Cardiac septum (tissue), 1 donor: ENCODE results near the gene MN1. TPM values are rescaled to one million over a fixed set of nuclear protein-coding genes. Genes with fewer than 3 reads are reported as not detected.

Experiments
- DNase-seq: peaks from one replicate; pipeline ENCODE4 v3.0.0-alpha.2; 2020; ENCODE audit warnings: low spot score
- intact Hi-C: fragments of 100-400 bp; cut with DNase I; formaldehyde crosslinking; loops from one replicate; pipeline ENCODE4 v1.14.0; 2022
- total RNA-seq: library from RNA; stranded (reverse); fragmentation: NEBNext Ultra II Directional; extraction: Animal tissue kit (Norgen Biotek cat#: 25700); gene quantifications from one replicate; pipeline ENCODE4 v1.2.1, GENCODE V29; 2021
- donor health status: DM: no; HTN: no; CAD: no.

The MN1 gene
- total RNA-seq, 1 donor from 2014 or later: 6.4 TPM

DNA sequence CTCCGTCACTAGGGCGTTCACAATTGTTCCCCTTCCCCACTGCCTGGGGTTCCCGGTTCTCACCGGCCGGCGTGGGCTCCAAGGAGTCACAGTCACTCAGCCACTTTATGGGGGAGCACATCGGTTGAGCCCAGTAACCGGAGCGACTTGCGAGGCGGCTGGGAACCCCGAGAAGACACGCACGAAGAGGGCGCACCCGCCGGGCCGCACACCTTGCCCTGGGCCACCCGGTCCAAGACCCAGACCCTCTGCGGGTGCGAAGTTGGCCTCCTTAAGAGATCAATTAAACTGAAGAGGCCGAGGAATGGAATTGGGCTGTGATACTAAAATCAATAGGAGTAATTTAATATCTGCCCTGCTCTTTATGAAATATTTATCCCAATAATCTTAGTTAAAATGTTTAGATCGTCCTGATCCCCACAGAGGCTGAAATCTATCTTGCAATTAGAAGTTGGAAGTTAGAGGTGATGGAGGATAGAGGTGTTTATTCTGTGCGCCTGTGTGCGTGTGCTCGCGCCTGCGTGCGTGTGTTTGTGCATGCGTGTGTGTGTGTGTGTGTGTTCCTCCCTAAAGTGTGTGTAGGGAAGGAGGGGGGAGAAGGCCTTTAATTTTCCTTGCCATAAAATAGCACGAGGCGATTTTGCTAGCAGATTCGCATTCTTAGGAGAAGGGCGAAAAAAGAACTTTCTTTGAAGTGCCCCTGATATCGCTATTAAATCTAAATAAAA, 954 bp upstream of the MN1 start:
- DNase-seq: no peak

DNA sequence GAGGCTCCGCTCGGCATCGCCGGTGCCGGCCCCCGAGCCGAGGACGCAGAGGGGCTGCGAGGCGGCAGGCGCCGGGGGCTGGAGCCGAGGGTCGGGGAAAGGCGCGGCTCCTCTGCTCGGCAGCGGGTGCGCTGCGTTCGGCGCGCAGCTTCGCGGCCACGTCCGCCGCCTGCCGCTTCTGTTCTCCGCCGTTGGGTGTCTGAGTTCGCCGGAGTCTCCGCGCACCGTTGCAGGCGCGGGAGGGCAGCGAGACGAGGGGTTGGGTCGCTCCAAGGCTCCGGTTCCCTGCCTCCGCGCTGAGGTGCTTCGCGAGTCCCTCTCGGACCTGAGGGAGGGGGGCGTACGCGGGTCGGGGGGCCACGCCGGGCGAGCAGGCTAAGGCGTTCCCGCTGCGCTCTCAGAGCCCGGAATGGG, 347 bp downstream of the MN1 start:
- no peak for DNase-seq
- intact Hi-C loops: loop anchor here (2.0 to 10.0 kb wide), 3 partner anchors 74 to 1126 kb away; no protein-coding TSS in a partner anchor

More for the DNA sequence above, 954 bp upstream of the MN1 start:
- intact Hi-C loops: loop anchor here (10.0 kb wide), 2 partner anchors 698 to 1128 kb away; no protein-coding TSS in a partner anchor

DNA sequence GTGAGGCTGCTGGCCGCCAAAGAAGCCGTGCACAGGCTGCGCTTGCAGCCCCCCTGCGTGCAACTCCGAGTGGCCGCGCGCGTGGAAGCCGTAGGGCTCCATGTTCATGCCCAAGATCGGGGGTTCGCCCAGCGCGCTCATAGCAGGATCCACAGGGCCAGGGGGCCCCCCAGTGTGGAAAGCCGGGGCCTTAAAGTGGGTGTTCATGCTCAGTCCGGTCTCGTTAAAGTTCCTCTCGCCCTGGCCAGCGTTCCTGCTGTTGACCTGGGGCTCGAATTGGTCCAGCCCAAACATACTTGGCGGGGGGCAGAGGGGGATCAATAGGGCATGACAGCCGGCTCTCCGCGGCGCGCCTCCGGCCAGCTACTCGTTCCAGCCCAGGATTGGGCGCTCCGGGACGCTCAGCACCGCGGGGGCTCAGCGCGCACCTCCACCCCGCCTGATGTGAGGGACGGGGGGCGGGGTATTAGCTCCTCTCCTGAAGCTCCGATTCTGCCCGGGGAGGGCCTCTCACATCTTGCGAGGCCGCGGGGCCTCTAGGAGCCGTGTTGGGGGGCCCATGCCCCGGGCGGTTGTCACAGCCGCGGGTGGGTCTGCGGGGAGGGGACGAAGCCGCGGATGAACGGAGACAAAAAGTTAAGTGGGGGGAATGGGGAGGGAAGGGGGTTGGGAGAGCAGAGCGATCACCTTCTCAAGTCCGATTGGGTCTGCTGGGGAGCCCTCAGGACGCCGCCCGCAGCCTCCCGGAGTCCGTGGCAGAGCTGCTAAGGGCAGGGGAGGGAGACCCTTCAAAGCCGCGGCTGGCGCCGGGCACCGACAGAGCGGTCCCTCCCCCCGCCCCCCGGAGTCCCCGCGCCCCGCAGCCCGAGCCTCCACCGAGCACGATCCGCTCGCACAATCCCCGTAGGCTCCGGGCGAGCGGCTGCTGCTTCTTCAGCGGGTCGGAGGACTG, 1.0 kb downstream of the MN1 start:
- DNase-seq: no peak
- intact Hi-C loops: loop anchor here (2.0 to 10.0 kb wide), 3 partner anchors 74 to 1126 kb away; no protein-coding TSS in a partner anchor

GRCh38 chr22:27799827-27800249, 1.7 kb downstream of the MN1 start:
- intact Hi-C loops: loop anchor here (2.0 to 10.0 kb wide), 4 partner anchors 73 to 1125 kb away; no protein-coding TSS in a partner anchor
- DNase-seq: no peak

DNA sequence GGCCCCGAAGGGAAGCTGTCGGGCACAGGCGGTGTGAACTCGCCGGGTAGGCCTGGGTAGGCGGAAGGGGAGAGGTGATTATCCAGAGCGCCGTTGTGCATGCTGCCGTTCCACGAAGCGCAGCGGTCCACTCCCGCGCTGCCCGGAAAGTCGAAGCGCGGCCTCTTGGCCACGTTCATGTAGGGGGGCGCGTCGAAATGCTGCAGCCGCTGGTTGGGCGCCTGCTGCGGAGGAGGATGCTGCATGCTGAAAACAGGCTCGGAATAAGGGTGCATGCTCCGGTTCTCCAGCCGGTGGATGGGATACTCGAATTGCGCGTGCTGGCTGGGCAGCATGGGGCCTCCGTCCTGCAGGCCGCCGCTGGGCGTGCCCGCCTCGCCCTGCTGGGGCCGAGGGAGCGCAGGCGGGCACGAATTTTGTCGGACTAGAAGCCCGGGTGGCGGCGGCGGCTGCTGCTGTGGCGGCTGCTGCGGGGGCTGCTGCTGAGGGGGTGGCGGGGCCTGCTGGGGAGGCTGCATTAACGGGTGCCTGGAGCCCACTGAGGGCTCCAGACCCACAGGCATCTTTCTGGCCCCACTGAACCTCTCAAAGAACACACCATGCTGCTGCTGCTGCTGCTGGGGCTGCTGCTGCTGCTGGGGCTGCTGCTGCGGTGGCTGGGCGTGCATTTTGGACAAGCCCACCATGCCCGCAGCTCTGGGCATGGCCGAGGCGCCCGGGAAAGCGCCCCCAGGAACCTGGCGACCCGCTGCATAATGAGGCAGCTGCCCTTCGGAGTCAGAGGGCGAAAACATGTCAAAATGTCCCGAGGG, 2.3 kb downstream of the MN1 start:
- intact Hi-C loops: loop anchor here (5.0 kb wide), 1 partner anchor 377 kb away; no protein-coding TSS in a partner anchor
- no peak for DNase-seq

DNA sequence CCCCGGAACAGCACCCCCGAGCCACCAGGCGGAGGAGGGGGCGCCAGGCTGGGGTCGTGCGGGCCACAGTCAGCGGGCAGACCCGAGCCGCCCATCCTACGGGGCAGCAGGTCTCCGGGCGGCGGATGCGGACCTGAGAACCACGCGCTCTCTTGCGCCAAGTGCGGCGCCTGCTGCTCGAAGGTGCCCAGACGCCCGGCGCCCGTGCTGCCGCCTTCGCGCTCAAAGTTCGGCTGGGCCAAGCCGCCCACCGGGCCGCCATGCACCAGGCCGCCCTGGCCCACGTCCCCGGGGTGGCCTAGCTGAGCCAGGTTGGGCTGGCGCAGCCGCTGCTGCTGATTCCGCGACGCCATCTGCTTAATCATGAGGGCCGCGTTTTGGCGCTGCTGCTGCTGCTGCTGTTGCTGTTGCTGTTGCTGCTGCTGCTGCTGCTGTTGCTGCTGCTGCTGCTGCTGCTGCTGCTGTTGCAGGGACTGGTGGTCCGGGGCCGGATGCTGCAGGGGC, 3.0 kb downstream of the MN1 start:
- intact Hi-C loops: loop anchor here (5.0 kb wide), 1 partner anchor 376 kb away; no protein-coding TSS in a partner anchor
- no peak for DNase-seq

DNA sequence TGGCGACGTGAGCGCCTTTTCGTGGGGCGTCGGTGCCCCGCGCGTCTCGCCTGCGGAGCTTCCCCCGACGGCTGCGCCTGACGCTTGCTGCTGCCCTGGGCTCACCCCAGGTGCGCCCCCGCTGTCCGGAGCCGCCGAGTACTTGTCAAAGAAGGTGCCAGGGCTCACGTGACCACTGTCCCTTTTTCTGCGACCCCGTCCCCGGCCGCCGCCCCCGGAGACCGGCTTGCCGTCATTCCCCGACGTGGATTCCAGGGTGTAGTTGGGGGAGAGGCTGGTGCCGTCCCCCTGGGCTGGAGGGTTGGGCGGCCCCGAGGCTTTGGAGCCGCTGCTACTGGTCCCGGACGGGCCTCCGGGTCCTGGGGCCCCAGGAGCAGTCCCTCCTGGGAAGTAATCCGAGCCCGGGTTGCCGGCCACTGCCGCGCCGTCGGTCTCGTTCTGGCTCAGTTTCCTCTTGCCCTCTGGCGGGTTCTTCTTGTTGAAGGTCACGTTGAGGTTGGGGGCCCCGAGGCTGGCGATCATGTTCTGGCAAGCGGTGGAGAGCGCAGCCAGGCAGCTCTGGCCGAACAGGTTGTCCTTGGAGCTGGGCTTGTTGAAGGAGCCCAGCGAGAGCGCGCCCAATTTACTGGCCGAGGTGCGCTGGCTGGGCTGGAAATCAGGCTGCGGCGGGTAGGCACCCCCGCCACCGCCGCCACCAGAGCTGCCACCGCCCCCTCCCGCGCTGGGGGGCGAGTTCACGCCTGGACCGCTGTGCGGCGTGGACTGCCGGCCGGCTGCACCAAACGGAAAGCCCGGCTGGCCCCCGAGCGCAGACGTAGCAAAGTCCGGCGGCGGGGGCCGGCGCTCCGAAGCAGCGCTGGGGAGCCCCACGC, 3.8 kb downstream of the MN1 start:
- DNase-seq: no peak
- intact Hi-C loops: loop anchor here (5.0 kb wide), 1 partner anchor 375 kb away; no protein-coding TSS in a partner anchor

DNA sequence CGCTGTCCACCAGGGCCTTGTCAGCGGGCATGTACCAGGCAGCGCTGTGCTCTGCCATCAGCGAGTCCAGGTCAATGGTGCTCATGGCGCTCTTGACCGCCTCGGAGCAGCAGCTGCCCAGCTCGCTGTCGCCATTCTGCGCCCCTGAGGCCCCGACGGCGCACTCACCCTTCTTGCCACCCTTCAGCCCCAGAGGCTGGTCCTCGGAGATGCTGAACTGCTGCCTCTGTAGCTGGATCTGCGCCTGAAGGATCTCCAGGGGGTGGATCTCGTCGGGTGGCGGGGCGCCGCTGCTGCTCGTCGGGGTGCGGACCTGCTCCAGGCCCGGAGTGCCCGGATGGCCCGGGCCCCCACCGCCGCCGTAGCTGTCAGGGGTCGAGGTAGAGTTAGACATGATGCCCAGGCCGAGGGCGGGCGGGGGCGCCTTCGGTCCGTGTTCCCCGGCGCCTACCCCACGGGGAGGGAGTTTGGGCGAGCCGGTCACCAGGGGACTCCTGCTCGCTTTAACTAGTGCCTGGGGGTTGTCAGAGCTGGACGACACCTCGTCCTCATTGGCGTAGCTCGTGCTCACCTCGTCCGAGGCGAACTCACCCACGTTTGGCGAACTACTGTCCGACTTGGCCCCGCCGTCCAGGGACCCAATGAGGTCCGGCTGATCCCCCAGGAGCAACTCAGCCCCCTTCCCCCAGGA, 4.6 kb downstream of the MN1 start:
- no peak for DNase-seq
- intact Hi-C loops: loop anchor here (5.0 kb wide), 1 partner anchor 375 kb away; no protein-coding TSS in a partner anchor

DNA sequence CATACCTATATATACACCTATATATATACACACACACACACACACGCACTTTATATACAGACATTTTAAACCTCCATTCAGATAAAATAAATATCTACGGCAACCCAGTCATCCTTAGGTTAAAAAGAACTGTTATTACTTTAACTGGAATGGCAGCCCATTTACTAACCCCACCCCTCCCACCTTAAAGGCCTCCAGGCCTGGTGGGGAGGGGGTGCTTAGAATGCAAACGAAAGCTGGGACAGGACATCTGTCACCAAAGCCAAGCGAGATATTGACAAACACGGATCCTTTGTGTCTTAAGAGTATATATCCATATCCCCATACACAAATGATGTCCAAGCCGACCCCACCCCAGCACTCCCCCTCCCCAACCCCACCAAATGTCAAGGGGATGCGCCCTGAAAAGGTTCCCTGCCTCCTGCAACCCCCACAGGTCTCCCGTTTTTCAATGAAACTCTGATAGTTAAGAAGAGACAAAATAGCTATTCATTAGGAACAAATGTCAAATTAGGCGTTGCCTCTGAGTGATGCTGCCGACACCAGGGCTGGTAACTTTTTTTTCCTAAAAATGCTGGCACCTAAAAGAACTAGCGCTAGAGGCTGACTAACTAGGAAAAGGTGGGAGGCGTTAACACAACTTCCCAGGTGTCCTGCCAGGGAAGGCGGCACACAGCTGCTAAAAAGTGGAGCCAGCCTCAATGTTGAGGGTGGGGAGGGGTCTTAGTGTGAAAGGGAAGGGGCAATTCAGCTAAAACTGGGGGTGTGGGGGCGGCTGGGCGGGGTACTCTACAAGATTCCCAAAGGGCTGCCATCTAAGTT, 5.6 kb downstream of the MN1 start:
- intact Hi-C loops: loop anchor here (5.0 kb wide), 1 partner anchor 374 kb away; no protein-coding TSS in a partner anchor
- DNase-seq: no peak

DNA sequence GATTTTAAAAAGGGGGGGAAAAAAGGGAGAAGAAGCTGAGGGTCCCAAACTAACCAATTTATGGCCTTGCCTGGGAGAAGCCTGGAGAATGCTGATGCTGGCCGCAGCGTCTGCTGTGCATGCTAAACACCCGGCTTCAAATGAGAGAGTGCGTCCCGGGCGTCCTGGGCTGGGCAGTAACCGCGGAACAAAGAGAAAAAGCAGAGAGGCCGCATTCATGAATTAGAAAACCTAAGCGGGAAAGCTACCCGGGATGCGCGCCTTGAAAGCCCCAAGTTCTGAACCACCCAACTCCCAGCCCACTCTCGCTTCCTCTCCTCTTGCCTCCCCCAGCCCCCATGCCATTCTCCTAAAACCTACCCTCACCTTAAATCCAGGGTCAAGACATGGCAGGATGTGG, 6.5 kb downstream of the MN1 start:
- DNase-seq: no peak
- intact Hi-C loops: loop anchor here (5.0 kb wide), 1 partner anchor 373 kb away; no protein-coding TSS in a partner anchor

- no peak for DNase-seq
- intact Hi-C loops: no loop called here
Measured at GRCh38 chr22:27794226-27794625, 7.3 kb downstream of the MN1 start.

DNA sequence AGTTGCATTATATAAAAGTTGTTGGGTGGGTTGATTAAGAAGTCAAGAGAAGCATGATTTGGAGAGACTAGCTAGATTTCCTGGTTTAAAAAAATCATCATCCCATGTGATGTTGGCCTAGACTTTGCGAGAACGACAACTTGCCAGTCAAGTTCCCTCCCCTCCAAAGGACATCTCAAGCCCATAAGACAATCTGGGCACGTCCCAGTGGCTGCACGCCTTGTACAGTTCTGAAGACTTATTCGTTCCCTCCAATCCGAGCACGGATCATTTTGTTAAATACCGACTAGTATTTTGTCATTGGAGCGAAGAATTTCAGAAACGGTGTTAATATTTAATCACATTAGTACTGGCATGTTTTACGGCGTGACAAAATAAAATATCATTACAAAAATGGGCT, 8.0 kb downstream of the MN1 start:
- no peak for DNase-seq
- intact Hi-C loops: no loop called here

DNA sequence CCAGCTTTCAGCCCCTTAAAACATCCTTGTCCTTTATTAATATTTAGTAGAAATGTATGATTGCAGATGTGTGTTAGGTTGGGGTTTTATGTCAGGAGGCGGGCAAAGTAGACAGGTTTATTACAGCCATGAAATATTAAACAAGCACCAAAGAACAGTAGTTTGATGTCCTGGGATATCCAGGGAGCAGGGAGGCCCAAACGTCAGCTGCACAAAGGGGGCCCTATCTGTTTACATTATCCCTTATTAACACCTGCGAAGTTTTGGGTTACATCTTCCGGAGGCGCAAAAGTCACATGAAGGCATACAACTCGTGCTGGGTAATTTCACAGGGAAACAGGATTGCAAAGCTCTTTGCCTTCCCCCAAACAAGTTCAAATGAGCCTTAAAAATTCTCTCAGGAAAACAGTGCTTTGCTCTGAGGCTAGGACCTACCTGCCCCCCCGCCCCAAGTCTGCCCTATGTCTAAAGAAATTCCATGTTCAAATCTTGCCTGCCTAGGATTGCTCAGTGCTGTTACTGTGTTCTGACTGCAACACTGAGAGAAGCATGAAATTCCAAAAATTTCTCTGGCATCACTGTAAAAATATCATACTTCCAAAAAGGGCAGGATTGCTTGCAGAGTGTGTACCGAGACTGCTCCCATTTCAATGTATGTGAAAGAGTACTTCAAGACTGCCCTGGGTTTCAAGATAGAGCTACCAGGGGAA, 8.9 kb downstream of the MN1 start:
- DNase-seq: no peak
- intact Hi-C loops: no loop called here

DNA sequence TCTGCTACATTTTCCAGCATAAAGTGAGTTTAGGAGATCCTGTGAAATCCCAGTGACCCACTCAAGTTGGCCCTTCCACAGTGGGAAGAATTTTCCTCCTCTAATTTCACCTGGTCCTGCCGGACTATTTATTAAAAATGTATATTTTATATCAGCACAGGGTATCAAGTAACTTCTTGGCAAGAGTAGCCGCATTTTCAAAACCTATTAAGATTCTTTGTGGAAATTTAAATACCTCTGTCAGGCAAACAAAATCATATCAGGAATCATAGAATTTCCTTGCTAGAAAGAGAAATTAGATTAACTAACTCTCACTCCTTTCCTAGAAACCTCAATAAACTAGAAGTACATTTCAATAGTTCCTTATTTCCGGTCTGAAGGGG, 9.7 kb downstream of the MN1 start:
- intact Hi-C loops: no loop called here
- DNase-seq: no peak

- intact Hi-C loops: no loop called here
- no peak for DNase-seq
Measured at GRCh38 chr22:27791159-27791858, 10.2 kb downstream of the MN1 start.
